Stomach (tissue), 19 donors: ENCODE results near the gene FAM72A. TPM values are rescaled to one million over a fixed set of nuclear protein-coding genes. Genes with fewer than 3 reads are reported as not detected.
"Not testable (repeated sequence)": the region's sequence is repeated elsewhere in the genome, so short reads cannot be mapped to it uniquely, and the experiment has no call there.

Experiments used
- DNase-seq, 2 donors: peaks; one replicate each; pipeline versions ENCODE4 v3.0.0 to v3.0.0-alpha.2; 2013 to 2019
- H3K27ac ChIP-seq, 5 donors: fragments of 200-600 bp in 4 of 5; sonication (generic) in 4 of 5; one replicate each; pipeline ENCODE4 v1.5.1; 2013 to 2019; ENCODE audit warnings: mild to moderate bottlenecking in 1 of 5, moderate library complexity in 1 of 5
- H3K27me3 ChIP-seq, 3 donors: fragments of 200-600 bp; sonication (generic); one replicate each; pipeline ENCODE4 v1.5.1; 2017 to 2019; ENCODE audit warnings: mixed run types in 1 of 3
- H3K36me3 ChIP-seq, 4 donors: fragments of 200-600 bp; sonication (generic); 1 replicate in 3 of 4; 2 replicates in 1 of 4; pipeline ENCODE4 v1.5.1; 2016 to 2019
- H3K4me1 ChIP-seq, 4 donors: fragments of 200-600 bp; sonication (generic); one replicate each; pipeline ENCODE4 v1.5.1; 2016 to 2019
- H3K4me3 ChIP-seq, 4 donors: fragments of 200-600 bp; sonication (generic) in 3 of 4; one replicate each; pipeline ENCODE4 v1.5.1; 2016 to 2019; ENCODE audit warnings: mild to moderate bottlenecking in 1 of 4
- H3K9me3 ChIP-seq, 4 donors: fragments of 200-600 bp; sonication (generic); one replicate each; pipeline ENCODE4 v1.5.1; 2016 to 2019
- POLR2AphosphoS5 ChIP-seq, 3 donors: sonication (generic); formaldehyde crosslinking; IDR thresholded peaks; one replicate each; pipeline ENCODE4 v1.6.1; 2016; ENCODE audit warnings: antibody characterized with exemption in 3 of 3
- WGBS, 5 donors: extraction: QIAGEN DNeasy Blood & Tissue Kit in 3 of 5; methylation state at CpG; one replicate each; pipeline versions ENCODE4 v1.1.5 to v1.1.7; 2013 to 2018; 5-methylcytosine and 5-hydroxymethylcytosine counted together
- intact Hi-C: fragments of 100-400 bp; cut with DNase I; formaldehyde crosslinking; loops from one replicate; pipeline ENCODE4 v1.15.1; 2023; ENCODE audit warnings: low total_unique reads
- long read RNA-seq, 10 donors: transcript quantifications; one replicate each; lab custom pipeline, GENCODE V29; 2026
- polyA plus RNA-seq, 3 donors: library from polyadenylated mRNA; stranded (reverse); fragments of 200-250 nt; gene quantifications; one replicate each; pipeline ENCODE4 v1.2.3, GENCODE V29; 2013
- total RNA-seq, 5 donors: library from RNA; depleted of rRNA; stranded (reverse); fragments of >200 nt; gene quantifications; one replicate each; pipeline versions ENCODE4 v1.1.0 to v1.2.3, GENCODE V29; 2014 to 2016
- donor health status: healthy with polysubstance abuse.
- donor health status: Bipolar disorder and iron deficiency.
- donor health status: healthy.

Gene FAM72A
- total RNA-seq, result 1 to 10 TPM in 3 of 5 donors, not detected in 2; 1.0 to 2.6 (median 1.4) TPM
- polyA plus RNA-seq, result 1 to 10 TPM; 1.2 to 3.1 (median 2.6) TPM
- long read RNA-seq, donor 1, result 0 reads
- long read RNA-seq, donor 2, partial matches to known transcripts, result 0 of 2 reads
- long read RNA-seq, donor 2, other reads (novel, unspliced or antisense), result 0 of 2 reads
- long read RNA-seq, donor 3, result 0 reads
- long read RNA-seq, donor 4, result 0 reads
- long read RNA-seq, donor 5, partial matches to known transcripts, result 0 of 2 reads
- long read RNA-seq, donor 5, other reads (novel, unspliced or antisense), result 0 of 2 reads
- long read RNA-seq, donor 6, result 0 reads
- long read RNA-seq, donor 7, result 0 reads
- long read RNA-seq, donor 8, partial matches to known transcripts, result 0 of 1 reads
- long read RNA-seq, donor 8, other reads (novel, unspliced or antisense), result 0 of 1 reads
- long read RNA-seq, donor 9, result 0 reads
- long read RNA-seq, donor 10, result 0 reads

- DNase-seq, result peak; percentile 97 to 98
- peak in 1 of 3 donors; percentile 42 for TF ChIP-seq POLR2AphosphoS5 (IDR thresholded peaks at IDR 0.05)
- 0 to 1% (median 0%) methylated on average over 11 to 20 of the region's 36 CpGs for WGBS, 5 donors
Observed at GRCh38 chr1:206202789-206203363, at the start of gene FAM72A. TSS of gene FAM72A (minus strand) at chr1:206202839. CDS start at chr1:206202025, 814 bp downstream.

GRCh38 chr1:206250953-206251681, 48.5 kb upstream of the FAM72A start:
- H3K9me3 ChIP-seq, H3K4me1 ChIP-seq, H3K27ac ChIP-seq, H3K36me3 ChIP-seq, intact Hi-C loops, DNase-seq, H3K4me3 ChIP-seq, H3K27me3 ChIP-seq: not testable (repeated sequence)
- 44 to 92% (median 83%) methylated on average over 1 to 2 of the region's 3 CpGs for WGBS, 5 donors

More at GRCh38 chr1:206202789-206203363, at the start of gene FAM72A:
- H3K4me1 ChIP-seq, H3K36me3 ChIP-seq, intact Hi-C loops, H3K9me3 ChIP-seq, H3K27me3 ChIP-seq: not testable (repeated sequence)
- peak within 1 kb of the TSS; percentile 48 to 60 (median 54) for H3K4me3 ChIP-seq
- peak within 1 kb of the TSS; percentile 52 to 91 (median 83) for H3K27ac ChIP-seq

GRCh38 chr1:206246129-206246886, 43.7 kb upstream of the FAM72A start:
- no CpG with 5 or more reads among the region's 10 CpGs for WGBS, 5 donors
- H3K27me3 ChIP-seq, intact Hi-C loops, H3K27ac ChIP-seq, H3K36me3 ChIP-seq, H3K4me3 ChIP-seq, H3K4me1 ChIP-seq, DNase-seq, H3K9me3 ChIP-seq: not testable (repeated sequence)

- intact Hi-C loops, H3K4me3 ChIP-seq, H3K36me3 ChIP-seq, H3K4me1 ChIP-seq, H3K27me3 ChIP-seq, DNase-seq, H3K9me3 ChIP-seq, H3K27ac ChIP-seq: not testable (repeated sequence)
- WGBS, 5 donors, result 46 to 92% (median 79%) methylated on average over 1 of the region's 3 CpGs
Observed at GRCh38 chr1:206245479-206245878, 42.8 kb upstream of the FAM72A start.

- H3K4me1 ChIP-seq, H3K36me3 ChIP-seq, H3K9me3 ChIP-seq, H3K4me3 ChIP-seq, H3K27me3 ChIP-seq, intact Hi-C loops: not testable (repeated sequence)
- DNase-seq, result peak; percentile 21 to 25
- 3 to 25% (median 15%) methylated on average over 1 to 3 of the region's 3 CpGs for WGBS, 5 donors
- peak overlapping the region in 3 of 5 donors; percentile 26 to 65 (median 54) for H3K27ac ChIP-seq
Observed at GRCh38 chr1:206243335-206243734, 40.7 kb upstream of the FAM72A start.

- H3K36me3 ChIP-seq, H3K27me3 ChIP-seq, H3K27ac ChIP-seq, H3K4me3 ChIP-seq, intact Hi-C loops, H3K9me3 ChIP-seq, H3K4me1 ChIP-seq: not testable (repeated sequence)
- WGBS, 5 donors, result 74 to 95% (median 88%) methylated on average over 3 to 4 of the region's 4 CpGs
- DNase-seq, result peak in 1 of 2 donors; percentile 2
Observed at GRCh38 chr1:206240288-206240687, 37.6 kb upstream of the FAM72A start.

- intact Hi-C loops, H3K9me3 ChIP-seq, H3K27ac ChIP-seq, H3K36me3 ChIP-seq, H3K27me3 ChIP-seq, DNase-seq, H3K4me1 ChIP-seq, H3K4me3 ChIP-seq: not testable (repeated sequence)
- WGBS, 5 donors, result 86% methylated on average over 1 of the region's 2 CpGs; no CpG with 5 or more reads in 4 of the 5 donors
Observed at GRCh38 chr1:206235190-206235589, 32.6 kb upstream of the FAM72A start.

- H3K4me1 ChIP-seq, DNase-seq, intact Hi-C loops, H3K27ac ChIP-seq, H3K36me3 ChIP-seq, H3K4me3 ChIP-seq, H3K27me3 ChIP-seq, H3K9me3 ChIP-seq: not testable (repeated sequence)
- 91 to 97% (median 92%) methylated on average over 1 to 3 of the region's 3 CpGs for WGBS, 5 donors
Observed at GRCh38 chr1:206234189-206234916, 31.7 kb upstream of the FAM72A start.

GRCh38 chr1:206232970-206233645, 30.5 kb upstream of the FAM72A start:
- H3K27ac ChIP-seq, H3K4me1 ChIP-seq, H3K9me3 ChIP-seq, DNase-seq, intact Hi-C loops, H3K27me3 ChIP-seq, H3K4me3 ChIP-seq, H3K36me3 ChIP-seq: not testable (repeated sequence)
- WGBS, 5 donors, result 56 to 83% (median 67%) methylated on average over 2 of the region's 5 CpGs

GRCh38 chr1:206231989-206232388, 29.4 kb upstream of the FAM72A start:
- 33 to 55% (median 45%) methylated on average over 4 to 8 of the region's 9 CpGs; no CpG with 5 or more reads in 1 of the 5 donors for WGBS, 5 donors
- intact Hi-C loops, result not testable (repeated sequence)

More at GRCh38 chr1:206231989-206232388, 29.4 kb upstream of the FAM72A start:
- not testable (repeated sequence) for H3K27me3 ChIP-seq, H3K36me3 ChIP-seq, H3K4me3 ChIP-seq, H3K4me1 ChIP-seq, H3K9me3 ChIP-seq, H3K27ac ChIP-seq
- peak; percentile 7 to 46 for DNase-seq
